ENCODE results near the gene FOSL2.

Gene FOSL2

GRCh38 chr2:28433935-28434599 lies 41.4 kb downstream of the FOSL2 start:
- H3K4me3 ChIP-seq (ENCODE audit: low read length): no peak overlapping the region

GRCh38 chr2:28434600-28434989 lies 41.9 kb downstream of the FOSL2 start:
- no peak overlapping the region for H3K4me3 ChIP-seq (ENCODE audit: low read length)
- TF ChIP-seq CTCF (conservative IDR thresholded peaks at IDR 0.05; ENCODE audit: low read depth, low read length): no peak
- DNase-seq (ENCODE audit: low read depth): no peak

More at GRCh38 chr2:28433935-28434599, 41.4 kb downstream of the FOSL2 start:
- no peak for DNase-seq (ENCODE audit: low read depth)
- no peak for TF ChIP-seq CTCF (conservative IDR thresholded peaks at IDR 0.05; ENCODE audit: low read depth, low read length)

- no peak overlapping the region for H3K4me3 ChIP-seq (ENCODE audit: low read length)
- no peak for DNase-seq (ENCODE audit: low read depth)
- no peak for TF ChIP-seq CTCF (conservative IDR thresholded peaks at IDR 0.05; ENCODE audit: low read depth, low read length)
Measured at GRCh38 chr2:28435241-28435640, 42.6 kb downstream of the FOSL2 start.

- TF ChIP-seq CTCF (conservative IDR thresholded peaks at IDR 0.05; ENCODE audit: low read depth, low read length): no peak
- no peak for DNase-seq (ENCODE audit: low read depth)
- H3K4me3 ChIP-seq (ENCODE audit: low read length): no peak overlapping the region
Measured at GRCh38 chr2:28435814-28436351, 43.2 kb downstream of the FOSL2 start.

GRCh38 chr2:28436525-28437051 lies 43.9 kb downstream of the FOSL2 start:
- TF ChIP-seq CTCF (conservative IDR thresholded peaks at IDR 0.05; ENCODE audit: low read depth, low read length): no peak
- H3K4me3 ChIP-seq (ENCODE audit: low read length): no peak overlapping the region
- no peak for DNase-seq (ENCODE audit: low read depth)

GRCh38 chr2:28437149-28437835 lies 44.6 kb downstream of the FOSL2 start:
- DNase-seq (ENCODE audit: low read depth): no peak
- no peak overlapping the region for H3K4me3 ChIP-seq (ENCODE audit: low read length)
- no peak for TF ChIP-seq CTCF (conservative IDR thresholded peaks at IDR 0.05; ENCODE audit: low read depth, low read length)
